ENCODE data around the gene DUSP2.

DUSP2 gene

DNA sequence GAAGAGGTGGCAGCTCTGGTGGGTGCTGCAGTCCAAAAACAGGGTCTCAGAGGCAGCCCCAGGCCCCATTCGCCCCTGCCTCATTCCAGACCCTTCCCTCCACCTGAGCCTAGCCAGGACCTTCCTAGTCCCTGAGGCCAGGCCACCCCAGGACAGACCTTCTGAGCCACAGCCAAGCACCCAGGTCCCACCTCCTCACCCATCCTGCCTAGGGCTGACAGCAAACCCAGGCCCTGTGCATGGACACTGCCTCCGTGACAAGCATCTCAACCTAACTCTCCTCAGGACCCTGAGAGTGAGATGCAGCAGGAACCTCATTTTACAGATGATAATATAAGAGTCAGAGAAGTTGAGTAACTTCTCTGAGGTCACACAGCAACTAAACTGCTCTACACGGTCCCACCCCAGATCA lies 44.3 kb downstream of the DUSP2 start:
- no peak for DNase-seq (ENCODE audit: low spot score)
- TF ChIP-seq, protein P1, sequence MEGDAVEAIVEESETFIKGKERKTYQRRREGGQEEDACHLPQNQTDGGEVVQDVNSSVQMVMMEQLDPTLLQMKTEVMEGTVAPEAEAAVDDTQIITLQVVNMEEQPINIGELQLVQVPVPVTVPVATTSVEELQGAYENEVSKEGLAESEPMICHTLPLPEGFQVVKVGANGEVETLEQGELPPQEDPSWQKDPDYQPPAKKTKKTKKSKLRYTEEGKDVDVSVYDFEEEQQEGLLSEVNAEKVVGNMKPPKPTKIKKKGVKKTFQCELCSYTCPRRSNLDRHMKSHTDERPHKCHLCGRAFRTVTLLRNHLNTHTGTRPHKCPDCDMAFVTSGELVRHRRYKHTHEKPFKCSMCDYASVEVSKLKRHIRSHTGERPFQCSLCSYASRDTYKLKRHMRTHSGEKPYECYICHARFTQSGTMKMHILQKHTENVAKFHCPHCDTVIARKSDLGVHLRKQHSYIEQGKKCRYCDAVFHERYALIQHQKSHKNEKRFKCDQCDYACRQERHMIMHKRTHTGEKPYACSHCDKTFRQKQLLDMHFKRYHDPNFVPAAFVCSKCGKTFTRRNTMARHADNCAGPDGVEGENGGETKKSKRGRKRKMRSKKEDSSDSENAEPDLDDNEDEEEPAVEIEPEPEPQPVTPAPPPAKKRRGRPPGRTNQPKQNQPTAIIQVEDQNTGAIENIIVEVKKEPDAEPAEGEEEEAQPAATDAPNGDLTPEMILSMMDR (IDR thresholded peaks at IDR 0.05; ENCODE audit: extremely low read depth, missing control alignments), result no peak

DNA sequence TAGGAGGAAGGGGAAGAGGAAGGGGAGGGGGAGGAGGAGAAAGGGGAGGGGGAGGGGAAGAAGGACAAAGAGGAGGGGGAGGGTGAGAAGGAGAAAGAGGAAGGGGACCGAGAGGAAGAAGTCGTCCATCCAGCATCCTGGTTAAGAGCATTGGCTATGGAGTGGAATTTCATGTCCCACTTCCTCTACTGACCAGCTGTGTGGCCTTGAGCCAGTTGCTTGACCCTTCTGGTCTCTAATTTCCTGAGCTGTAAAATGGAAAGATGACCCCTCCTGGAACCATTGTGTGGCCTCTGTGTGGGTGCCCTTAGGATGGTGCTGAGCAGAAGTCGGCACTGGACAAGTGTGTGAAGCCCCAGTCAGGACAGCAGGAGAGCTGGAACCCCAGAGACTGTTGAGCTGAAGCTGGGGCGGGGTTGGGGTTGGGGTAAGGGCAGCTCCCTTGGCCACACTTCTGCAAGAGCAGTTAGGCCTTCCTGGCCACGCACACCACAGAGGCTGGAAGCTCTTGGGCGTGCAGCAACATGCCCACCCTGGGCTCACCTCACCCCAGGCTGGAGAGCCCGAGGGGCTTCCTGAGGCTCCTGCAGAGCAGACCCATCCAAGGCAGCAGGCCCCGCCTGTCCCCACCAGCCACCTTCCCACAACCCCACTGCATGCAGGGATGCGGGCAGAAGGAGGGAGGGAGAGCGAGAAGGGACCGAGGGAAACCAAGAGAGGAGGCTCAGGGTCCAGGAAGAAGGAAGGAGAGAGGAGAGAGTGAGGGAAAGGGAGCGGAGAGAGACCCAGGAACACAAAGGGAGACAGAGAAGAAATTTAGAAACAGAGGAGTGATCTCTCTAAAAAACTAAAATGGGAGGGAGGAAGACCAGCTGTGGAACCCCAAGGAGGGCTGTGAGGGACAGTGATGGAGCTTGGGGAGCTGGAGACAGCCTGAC lies 45.1 kb downstream of the DUSP2 start:
- TF ChIP-seq, protein P1 (IDR thresholded peaks at IDR 0.05; ENCODE audit: extremely low read depth, missing control alignments), result no peak
- no peak for DNase-seq (ENCODE audit: low spot score)

DNA sequence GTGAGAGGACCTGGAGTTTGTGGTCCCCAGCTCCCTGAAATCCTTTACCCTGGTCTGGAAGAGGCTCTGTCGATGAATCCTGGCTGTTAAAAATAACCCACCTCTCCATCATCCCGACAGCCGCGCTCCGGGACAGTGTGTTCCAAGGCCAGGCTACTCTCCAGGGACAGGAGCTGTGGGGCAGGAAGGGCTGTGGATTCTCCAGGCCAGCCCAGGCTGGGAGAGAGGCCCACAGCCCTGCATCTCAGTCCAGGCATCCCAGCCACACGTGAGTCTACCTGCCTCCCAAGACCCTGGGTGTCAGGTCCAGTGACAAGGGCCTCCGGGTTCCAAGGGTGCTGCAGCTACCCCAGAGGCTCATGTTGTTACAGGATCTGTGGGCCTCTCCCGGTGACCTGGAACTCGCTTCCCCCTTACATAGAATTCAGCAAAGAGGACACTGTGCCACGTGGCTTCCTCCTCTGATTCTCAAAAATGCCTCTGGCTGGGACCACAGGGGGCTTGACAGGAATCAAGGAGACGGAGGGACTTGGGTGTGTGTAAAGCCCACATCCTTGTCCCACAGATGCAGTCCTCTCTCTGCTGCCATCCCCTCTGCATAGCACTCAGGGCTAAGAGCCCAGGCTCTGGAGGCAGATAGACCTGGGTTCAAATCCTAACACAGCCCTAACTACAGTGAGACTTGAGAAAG lies 46.2 kb downstream of the DUSP2 start:
- DNase-seq (ENCODE audit: low spot score), result no peak
- TF ChIP-seq, protein P1 (IDR thresholded peaks at IDR 0.05; ENCODE audit: extremely low read depth, missing control alignments), result no peak

DNA sequence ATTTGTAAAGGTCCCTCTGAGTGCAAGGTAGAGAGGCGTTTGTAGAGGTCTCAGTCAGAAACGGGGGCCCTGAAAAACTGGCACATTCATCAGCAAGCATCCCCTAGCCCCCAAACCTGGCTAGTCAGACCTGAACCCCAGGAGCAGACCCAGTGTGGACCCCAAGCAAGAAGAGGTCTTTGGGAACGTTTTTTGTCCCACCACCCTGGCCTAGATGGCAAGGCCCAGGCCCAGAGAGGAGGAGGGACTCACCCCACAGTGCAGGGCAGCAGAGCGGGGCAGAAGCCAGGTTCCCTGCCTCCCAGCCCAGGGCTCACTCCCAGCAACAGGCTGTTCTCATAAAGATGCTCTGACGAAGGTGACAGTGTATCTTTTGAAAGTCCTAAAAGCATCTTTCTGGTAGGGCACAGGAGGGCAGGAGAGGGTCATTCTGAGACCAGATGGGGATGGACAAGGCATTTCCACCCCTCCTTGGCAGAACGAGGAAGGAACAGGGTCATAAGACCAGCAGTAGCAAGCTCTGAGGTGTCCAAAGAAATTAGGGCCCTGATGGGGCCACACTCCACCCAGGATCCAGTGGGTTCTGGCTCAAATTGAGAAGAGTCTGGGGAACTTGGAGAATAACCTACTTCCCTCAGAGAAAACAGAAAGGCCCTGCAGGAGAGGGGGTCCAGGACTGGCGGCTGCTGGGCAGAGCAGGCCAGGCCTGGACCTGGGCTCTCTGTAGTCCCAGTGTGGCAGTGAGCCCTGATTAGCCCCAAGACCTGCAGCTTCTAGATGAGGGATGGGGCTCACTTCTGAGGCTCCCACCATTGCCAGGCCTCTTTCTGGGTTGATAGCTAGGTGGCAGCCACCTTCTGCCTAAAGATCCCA lies 47.1 kb downstream of the DUSP2 start:
- TF ChIP-seq, protein P1 (IDR thresholded peaks at IDR 0.05; ENCODE audit: extremely low read depth, missing control alignments), result no peak
- DNase-seq (ENCODE audit: low spot score), result no peak

DNA sequence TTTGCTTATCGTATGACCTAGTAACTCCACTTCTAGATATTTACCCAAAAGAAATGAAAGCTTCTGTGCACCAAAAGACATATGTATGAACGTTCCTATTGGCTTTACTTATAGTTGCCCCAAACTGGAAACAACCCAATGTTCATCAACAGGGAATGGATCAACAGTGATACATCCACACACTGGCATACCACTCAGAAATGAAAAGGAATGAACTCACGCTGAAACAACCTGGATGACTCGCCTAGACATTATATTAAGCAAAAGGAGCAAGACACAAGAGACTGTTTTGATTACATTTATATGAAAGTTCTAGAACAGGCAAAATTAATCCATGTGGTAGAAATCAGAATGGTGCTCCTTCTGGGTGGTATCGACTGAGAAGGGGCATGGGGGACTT lies 47.8 kb downstream of the DUSP2 start:
- TF ChIP-seq, protein P1 (IDR thresholded peaks at IDR 0.05; ENCODE audit: extremely low read depth, missing control alignments), result no peak
- no peak for DNase-seq (ENCODE audit: low spot score)

DNA sequence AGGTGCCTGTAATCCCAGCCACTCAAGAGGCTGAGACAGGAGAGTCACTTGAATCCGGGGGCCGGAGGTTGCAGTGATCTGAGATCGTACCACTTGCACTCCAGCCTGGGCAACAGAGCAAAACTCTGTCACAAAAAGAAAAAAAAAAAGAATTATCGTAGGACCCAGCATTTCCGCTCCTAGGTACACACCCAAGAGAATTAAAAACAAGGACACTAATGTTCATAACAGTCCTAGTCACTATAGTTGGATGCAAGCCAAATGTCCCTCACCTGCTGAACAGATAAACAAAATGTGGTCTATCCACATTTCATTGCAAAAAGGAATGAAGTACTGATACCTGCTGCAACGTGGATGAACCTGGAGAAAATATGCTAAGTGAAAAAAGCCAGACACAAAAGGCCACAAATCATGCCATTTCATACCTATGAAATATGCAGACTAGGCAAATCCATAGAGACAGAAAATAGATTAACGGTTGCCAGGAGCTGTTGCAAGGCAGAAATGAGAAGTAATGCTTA lies 50.1 kb downstream of the DUSP2 start:
- TF ChIP-seq, protein P1 (IDR thresholded peaks at IDR 0.05; ENCODE audit: extremely low read depth, missing control alignments), result no peak
- DNase-seq (ENCODE audit: low spot score), result no peak
